Measurements from ENCODE around the gene IPCEF1. TPM values are rescaled to one million over a fixed set of nuclear protein-coding genes. Genes with fewer than 3 reads are reported as not detected.

The IPCEF1 gene
- total and polyA plus RNA-seq, 5 donors from 2014 or later = 82.4 to 160 (median 85.9) TPM

DNA sequence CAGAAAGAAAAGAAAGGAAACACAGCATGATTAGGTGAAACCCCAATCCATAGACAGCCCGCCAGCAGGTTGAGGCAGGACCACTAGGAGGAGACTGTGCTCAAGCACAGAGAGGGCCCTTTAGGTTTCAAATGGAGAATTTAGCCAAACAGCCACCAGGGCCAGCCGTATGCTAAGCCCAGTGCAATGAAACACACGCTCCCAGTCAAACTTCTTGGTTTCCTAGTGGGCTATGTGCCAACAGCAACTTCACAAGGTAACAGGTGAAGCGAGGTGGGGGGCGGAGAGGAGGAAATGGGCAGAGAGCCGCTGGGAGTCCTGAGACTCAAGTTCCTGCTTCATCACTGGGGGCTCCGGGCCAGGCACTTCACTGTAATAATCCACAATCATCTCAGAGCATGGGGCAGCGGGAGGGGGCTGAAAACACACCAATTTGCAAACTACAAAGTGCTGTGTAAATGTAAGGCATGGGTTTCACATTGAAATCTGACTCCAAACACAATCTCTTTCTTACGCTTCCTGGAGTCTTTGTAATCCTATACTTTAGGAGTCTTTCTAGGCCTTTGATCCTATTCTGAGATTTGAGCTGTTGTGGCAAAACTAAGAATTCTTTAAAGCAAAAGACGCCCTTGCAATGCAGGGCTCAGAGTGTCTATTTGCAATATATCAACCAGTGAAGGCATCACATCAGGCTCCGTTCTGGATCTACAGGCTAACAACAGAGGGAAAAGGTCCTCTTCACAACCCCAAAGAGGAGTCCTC lies 200.3 kb downstream of the IPCEF1 start:
- Mint-ChIP-seq H3K4me3 (peak overlapping the region; percentile 77 to 86 (median 82)), H3K4me1 (peaks cover 35 to 70% (median 47%) of the 10 kb centered on the region in 4 donors), H3K36me3 (peaks cover 14% of the 10 kb centered on the region), H3K27ac (peak overlapping the region; percentile 88 to 97 (median 95)), H3K27me3 (no peaks in the 10 kb centered on the region), H3K9me3 (no peaks in the 10 kb centered on the region)
- Histone ChIP-seq H3K4me1 (ENCODE audit: control insufficient read depth, insufficient read depth, low read length, poor library complexity, severe bottlenecking) (peaks cover 31% of the 10 kb centered on the region), H3K4me3 (ENCODE audit: low read depth, low read length) (peak overlapping the region; percentile 77), H3K36me3 (ENCODE audit: control insufficient read depth, insufficient read depth, low read length) (peaks cover 29% of the 10 kb centered on the region), H3K27me3 (ENCODE audit: control insufficient read depth, insufficient read depth, low read length) (no peaks in the 10 kb centered on the region), H3K27ac (ENCODE audit: insufficient read depth, low read length, poor library complexity, severe bottlenecking) (peak overlapping the region; percentile 78), H3K9me3 (ENCODE audit: control insufficient read depth in 2 of 2, low read length in 2 of 2) (no peaks in the 10 kb centered on the region)
- DNase-seq (peak; percentile 45 to 75 (median 52)), ATAC-seq (ENCODE audit: low read depth in 2 of 2) (peak; percentile 86 to 89)

DNA sequence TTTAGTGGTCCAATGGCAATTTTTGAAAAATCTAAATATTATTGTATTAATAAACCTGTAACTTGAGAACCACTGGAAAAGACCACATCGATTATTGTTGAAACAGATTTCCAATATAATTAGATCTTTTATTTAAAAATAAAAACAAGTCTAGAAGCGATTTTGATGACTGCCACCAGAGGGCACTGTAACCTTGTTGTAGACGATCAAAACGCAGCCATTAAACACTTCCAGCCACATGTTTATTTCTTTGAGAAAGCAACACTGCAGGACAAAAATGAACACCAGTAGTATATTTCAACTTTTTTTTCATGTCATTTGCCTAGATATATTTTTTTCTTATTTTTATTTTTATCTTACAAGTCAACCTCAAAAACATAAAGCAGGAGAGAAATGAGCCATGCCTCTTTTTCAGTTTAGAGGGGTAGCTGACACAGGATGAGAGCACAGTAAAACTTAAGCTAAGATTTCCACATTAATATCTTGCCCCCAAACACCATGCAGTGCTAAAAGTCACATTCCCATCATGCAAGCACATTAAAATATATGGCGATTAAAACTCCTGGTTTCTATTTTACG lies 202.1 kb downstream of the IPCEF1 start:
- Histone ChIP-seq H3K27ac (ENCODE audit: insufficient read depth, low read length, poor library complexity, severe bottlenecking) (peak overlapping the region; percentile 16), H3K4me3 (ENCODE audit: low read depth, low read length) (no peak overlapping the region), H3K27me3 (ENCODE audit: control insufficient read depth, insufficient read depth, low read length) (no peaks in the 10 kb centered on the region), H3K36me3 (ENCODE audit: control insufficient read depth, insufficient read depth, low read length) (peaks cover 16% of the 10 kb centered on the region), H3K9me3 (ENCODE audit: control insufficient read depth in 2 of 2, low read length in 2 of 2) (no peaks in the 10 kb centered on the region), H3K4me1 (ENCODE audit: control insufficient read depth, insufficient read depth, low read length, poor library complexity, severe bottlenecking) (peaks cover 31% of the 10 kb centered on the region)
- H3K4me1 Mint-ChIP-seq = peaks cover 35 to 58% (median 42%) of the 10 kb centered on the region in 4 donors
- H3K4me3 Mint-ChIP-seq = peak overlapping the region in 2 of 4 donors; percentile 40 to 77
- H3K36me3 Mint-ChIP-seq = peaks cover 8% of the 10 kb centered on the region
- ATAC-seq (ENCODE audit: low read depth in 2 of 2) (no peak), DNase-seq (peak; percentile 56 to 87 (median 72))
- H3K27ac Mint-ChIP-seq = peak overlapping the region; percentile 66 to 95 (median 69)
- peaks cover 0 to 1% (median 0%) of the 10 kb centered on the region in 7 donors for H3K9me3 Mint-ChIP-seq
- no peaks in the 10 kb centered on the region for H3K27me3 Mint-ChIP-seq

DNA sequence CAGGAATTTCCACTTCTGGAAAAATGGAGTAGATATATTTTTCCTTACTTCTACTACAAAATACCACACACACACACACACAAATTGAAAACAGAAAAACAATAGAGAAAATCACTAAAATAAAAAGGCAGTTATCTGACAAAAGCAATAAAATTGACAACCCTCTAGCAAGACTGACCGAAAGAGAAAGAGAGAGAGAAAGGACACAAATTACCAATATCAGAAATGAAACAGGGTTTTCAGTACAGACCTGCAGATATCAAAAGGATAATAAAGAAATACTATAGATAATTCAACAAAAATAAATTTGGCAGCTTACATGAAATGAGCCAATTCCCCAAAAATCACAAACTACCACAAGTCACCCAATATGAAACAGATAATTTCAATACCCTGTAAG lies 212.8 kb downstream of the IPCEF1 start:
- Mint-ChIP-seq H3K4me3 (no peak overlapping the region), H3K9me3 (no peaks in the 10 kb centered on the region), H3K27ac (no peak overlapping the region), H3K36me3 (no peaks in the 10 kb centered on the region), H3K4me1 (no peaks in the 10 kb centered on the region), H3K27me3 (peaks cover 39% of the 10 kb centered on the region)
- Histone ChIP-seq H3K36me3 (ENCODE audit: control insufficient read depth, insufficient read depth, low read length) (no peaks in the 10 kb centered on the region), H3K4me1 (ENCODE audit: control insufficient read depth, insufficient read depth, low read length, poor library complexity, severe bottlenecking) (no peaks in the 10 kb centered on the region), H3K27me3 (ENCODE audit: control insufficient read depth, insufficient read depth, low read length) (peaks cover 6% of the 10 kb centered on the region), H3K27ac (ENCODE audit: insufficient read depth, low read length, poor library complexity, severe bottlenecking) (no peak overlapping the region), H3K9me3 (ENCODE audit: control insufficient read depth in 2 of 2, low read length in 2 of 2) (no peaks in the 10 kb centered on the region), H3K4me3 (ENCODE audit: low read depth, low read length) (no peak overlapping the region)
- DNase-seq (no peak), ATAC-seq (ENCODE audit: low read depth in 2 of 2) (no peak)

DNA sequence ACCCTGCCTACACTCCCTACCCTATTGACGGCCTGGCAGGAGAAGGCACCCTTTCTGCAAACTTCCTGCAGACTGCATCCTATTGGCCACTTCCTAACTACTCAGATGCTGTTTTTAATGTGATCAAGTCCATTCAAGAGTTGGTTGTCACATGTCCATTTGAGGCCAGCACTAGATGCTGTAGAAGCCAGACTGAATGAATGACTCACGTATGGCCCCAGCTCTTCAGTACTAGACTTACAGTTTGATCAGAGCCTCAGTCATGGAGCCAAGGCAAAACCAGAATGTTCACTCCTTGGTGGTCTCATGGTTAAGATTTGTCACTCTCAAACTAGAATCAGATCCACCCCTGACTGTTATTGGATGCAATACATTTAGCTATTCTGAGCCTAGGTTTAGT lies 215.9 kb downstream of the IPCEF1 start:
- H3K27ac Mint-ChIP-seq = no peak overlapping the region

DNA sequence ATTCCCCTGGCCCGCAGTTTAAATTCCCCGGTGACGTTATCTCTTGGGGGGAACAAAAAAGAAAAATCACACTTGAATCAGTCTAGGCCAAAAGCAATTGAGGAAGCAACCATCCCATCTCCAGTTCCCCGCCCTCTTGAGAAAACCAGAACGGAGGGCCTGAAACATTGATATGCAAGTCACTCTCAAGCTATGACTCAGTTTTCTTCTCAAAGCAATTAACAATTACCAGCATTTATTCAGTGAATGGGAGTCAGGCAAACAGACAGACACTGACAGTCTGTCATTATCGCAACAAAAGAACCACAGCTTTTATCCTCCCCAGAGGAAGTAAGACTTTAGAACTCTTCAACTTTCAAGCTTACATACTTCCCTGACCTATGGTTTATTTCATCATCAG lies 216.7 kb downstream of the IPCEF1 start:
- H3K36me3 ChIP-seq (ENCODE audit: control insufficient read depth, insufficient read depth, low read length) = no peaks in the 10 kb centered on the region
- no peaks in the 10 kb centered on the region for H3K27me3 ChIP-seq (ENCODE audit: control insufficient read depth, insufficient read depth, low read length)
- DNase-seq (no peak), ATAC-seq (ENCODE audit: low read depth in 2 of 2) (no peak)
- H3K27ac ChIP-seq (ENCODE audit: insufficient read depth, low read length, poor library complexity, severe bottlenecking) = no peak overlapping the region
- Mint-ChIP-seq H3K4me3 (no peak overlapping the region), H3K9me3 (peaks cover 0 to 1% (median 0%) of the 10 kb centered on the region in 7 donors), H3K27me3 (peaks cover 17% of the 10 kb centered on the region), H3K4me1 (no peaks in the 10 kb centered on the region), H3K27ac (no peak overlapping the region), H3K36me3 (no peaks in the 10 kb centered on the region)
- no peaks in the 10 kb centered on the region for H3K4me1 ChIP-seq (ENCODE audit: control insufficient read depth, insufficient read depth, low read length, poor library complexity, severe bottlenecking)
- no peaks in the 10 kb centered on the region for H3K9me3 ChIP-seq (ENCODE audit: control insufficient read depth in 2 of 2, low read length in 2 of 2)
- no peak overlapping the region for H3K4me3 ChIP-seq (ENCODE audit: low read depth, low read length)

More for the DNA sequence above, 215.9 kb downstream of the IPCEF1 start:
- peaks cover 25% of the 10 kb centered on the region for H3K27me3 Mint-ChIP-seq
- H3K27ac ChIP-seq (ENCODE audit: insufficient read depth, low read length, poor library complexity, severe bottlenecking) = no peak overlapping the region
- H3K27me3 ChIP-seq (ENCODE audit: control insufficient read depth, insufficient read depth, low read length) = peaks cover 2% of the 10 kb centered on the region
- no peak overlapping the region for H3K4me3 Mint-ChIP-seq
- no peaks in the 10 kb centered on the region for H3K4me1 Mint-ChIP-seq
- DNase-seq (no peak), ATAC-seq (ENCODE audit: low read depth in 2 of 2) (no peak)
- H3K9me3 ChIP-seq (ENCODE audit: control insufficient read depth in 2 of 2, low read length in 2 of 2) = no peaks in the 10 kb centered on the region
- no peaks in the 10 kb centered on the region for H3K36me3 Mint-ChIP-seq
- no peak overlapping the region for H3K4me3 ChIP-seq (ENCODE audit: low read depth, low read length)
- peaks cover 0 to 1% (median 0%) of the 10 kb centered on the region in 7 donors for H3K9me3 Mint-ChIP-seq
- no peaks in the 10 kb centered on the region for H3K36me3 ChIP-seq (ENCODE audit: control insufficient read depth, insufficient read depth, low read length)
- H3K4me1 ChIP-seq (ENCODE audit: control insufficient read depth, insufficient read depth, low read length, poor library complexity, severe bottlenecking) = no peaks in the 10 kb centered on the region

DNA sequence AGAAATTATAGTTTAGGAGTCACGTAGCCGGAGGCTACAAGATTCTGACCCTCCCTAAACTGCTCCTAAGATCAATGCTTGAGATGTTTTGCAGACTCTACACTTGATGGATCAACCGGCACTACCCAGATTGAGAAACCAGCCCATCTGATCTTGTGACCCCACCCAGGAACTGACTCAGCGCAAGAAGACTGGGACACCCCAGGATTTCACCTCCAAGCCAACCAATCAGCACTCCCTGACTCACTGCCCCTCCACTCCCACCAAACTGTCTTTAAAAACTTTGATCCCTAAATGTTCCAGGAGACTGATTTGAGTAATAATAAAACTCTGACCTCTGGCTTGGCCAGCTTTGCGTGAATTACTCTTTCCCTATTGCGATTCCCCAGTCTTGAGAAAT lies 217.8 kb downstream of the IPCEF1 start:
- H3K27ac ChIP-seq (ENCODE audit: insufficient read depth, low read length, poor library complexity, severe bottlenecking) = no peak overlapping the region

DNA sequence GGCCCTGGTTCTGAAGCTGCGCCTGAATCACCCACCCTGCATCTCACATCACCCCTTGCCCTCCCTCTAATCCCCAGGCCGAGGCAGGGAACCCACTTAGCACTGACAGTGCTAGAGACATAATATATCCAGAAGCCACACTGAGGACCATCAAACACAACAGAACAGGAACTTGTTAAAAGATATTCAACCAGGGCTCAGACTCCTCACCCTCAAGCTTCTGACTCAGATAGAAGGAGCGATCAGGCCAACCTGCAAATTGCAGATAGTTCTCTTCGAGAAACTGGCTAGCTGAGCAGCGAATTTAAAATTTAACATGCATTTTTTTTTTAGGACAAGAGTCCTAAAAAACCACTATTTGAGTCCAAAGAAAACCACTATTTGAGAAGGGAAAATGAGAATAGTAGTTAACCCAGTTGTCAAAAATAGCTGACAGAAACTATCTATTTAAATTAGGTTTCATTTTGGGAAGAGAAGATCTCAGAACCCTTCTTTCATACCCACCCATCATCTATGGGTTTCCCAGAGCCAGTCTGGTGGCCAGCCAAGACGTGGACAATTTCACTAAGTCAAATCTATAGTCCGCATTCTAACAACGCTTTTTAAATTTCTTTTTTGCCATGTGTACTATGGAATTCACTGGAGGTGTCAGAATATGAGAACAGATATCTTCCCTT lies 222.0 kb downstream of the IPCEF1 start:
- peaks cover 17% of the 10 kb centered on the region for H3K27me3 Mint-ChIP-seq
- DNase-seq = no peak

More for the DNA sequence above, 217.8 kb downstream of the IPCEF1 start:
- peaks cover 0 to 1% (median 0%) of the 10 kb centered on the region in 7 donors for H3K9me3 Mint-ChIP-seq
- H3K27ac Mint-ChIP-seq = no peak overlapping the region
- peaks cover 20% of the 10 kb centered on the region for H3K27me3 Mint-ChIP-seq
- DNase-seq (no peak), ATAC-seq (ENCODE audit: low read depth in 2 of 2) (no peak)
- H3K36me3 ChIP-seq (ENCODE audit: control insufficient read depth, insufficient read depth, low read length) = no peaks in the 10 kb centered on the region
- no peaks in the 10 kb centered on the region for H3K9me3 ChIP-seq (ENCODE audit: control insufficient read depth in 2 of 2, low read length in 2 of 2)
- H3K4me3 ChIP-seq (ENCODE audit: low read depth, low read length) = no peak overlapping the region
- H3K4me3 Mint-ChIP-seq = no peak overlapping the region
- no peaks in the 10 kb centered on the region for H3K36me3 Mint-ChIP-seq
- no peaks in the 10 kb centered on the region for H3K4me1 Mint-ChIP-seq
- no peaks in the 10 kb centered on the region for H3K4me1 ChIP-seq (ENCODE audit: control insufficient read depth, insufficient read depth, low read length, poor library complexity, severe bottlenecking)
- H3K27me3 ChIP-seq (ENCODE audit: control insufficient read depth, insufficient read depth, low read length) = peaks cover 3% of the 10 kb centered on the region

More for the DNA sequence above, 222.0 kb downstream of the IPCEF1 start:
- no peak overlapping the region for H3K27ac Mint-ChIP-seq
- Histone ChIP-seq H3K27me3 (ENCODE audit: control insufficient read depth, insufficient read depth, low read length) (peaks cover 3% of the 10 kb centered on the region), H3K4me3 (ENCODE audit: low read depth, low read length) (no peak overlapping the region), H3K4me1 (ENCODE audit: control insufficient read depth, insufficient read depth, low read length, poor library complexity, severe bottlenecking) (no peaks in the 10 kb centered on the region), H3K36me3 (ENCODE audit: control insufficient read depth, insufficient read depth, low read length) (no peaks in the 10 kb centered on the region), H3K9me3 (ENCODE audit: control insufficient read depth in 2 of 2, low read length in 2 of 2) (no peaks in the 10 kb centered on the region), H3K27ac (ENCODE audit: insufficient read depth, low read length, poor library complexity, severe bottlenecking) (no peak overlapping the region)
- ATAC-seq (ENCODE audit: low read depth in 2 of 2) = no peak
- no peaks in the 10 kb centered on the region for H3K36me3 Mint-ChIP-seq
- H3K9me3 Mint-ChIP-seq = peaks cover 0 to 1% (median 0%) of the 10 kb centered on the region in 7 donors
- H3K4me1 Mint-ChIP-seq = no peaks in the 10 kb centered on the region
- H3K4me3 Mint-ChIP-seq = no peak overlapping the region

All from CD4-positive, CD25-positive, alpha-beta regulatory T cell (primary cell).